ENCODE results near the gene SPTBN5. TPM values are rescaled to one million over a fixed set of nuclear protein-coding genes. Genes with fewer than 3 reads are reported as not detected.

Gene SPTBN5
- total RNA-seq, 4 donors from 2014 or later: 0.17 to 1.2 (median 0.68) TPM

DNA sequence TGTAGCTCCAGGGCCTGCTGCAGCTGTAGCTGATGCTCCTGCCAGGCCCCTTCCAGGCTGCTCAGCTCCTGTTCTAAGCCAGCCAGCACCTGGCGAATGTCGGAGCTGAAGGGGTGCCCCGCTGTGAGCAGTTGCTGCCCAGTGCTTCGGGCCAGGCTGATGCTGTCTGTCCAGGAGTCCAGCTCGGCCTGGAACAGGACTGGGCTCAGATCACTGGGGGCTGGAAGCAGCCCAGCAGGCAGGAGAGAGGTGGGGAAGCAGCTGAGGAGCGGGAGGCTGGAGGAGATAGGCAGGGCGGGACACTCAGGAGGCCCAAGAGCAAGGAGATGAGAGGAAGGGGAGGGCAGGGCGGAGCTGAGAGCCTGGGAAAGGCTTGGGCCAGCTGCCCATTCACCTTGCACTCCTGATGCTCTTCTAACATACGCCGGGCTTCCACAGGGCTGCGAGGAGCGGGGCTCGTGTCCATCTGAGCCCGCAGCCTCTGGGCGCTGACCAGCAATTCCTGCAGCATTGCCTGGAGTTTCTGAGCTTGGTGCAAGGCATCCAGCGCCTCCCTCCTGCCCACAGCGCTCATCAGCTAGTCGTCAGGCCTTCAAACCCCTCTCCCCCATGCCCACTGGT is 32.0 kb downstream of the SPTBN5 start:
- H3K27ac ChIP-seq (replicated peaks in 1 of 4): no peak overlapping the region
- H3K36me3 ChIP-seq: no peaks in the 10 kb centered on the region
- H3K4me3 ChIP-seq: no peak overlapping the region
- TF ChIP-seq, protein P1, sequence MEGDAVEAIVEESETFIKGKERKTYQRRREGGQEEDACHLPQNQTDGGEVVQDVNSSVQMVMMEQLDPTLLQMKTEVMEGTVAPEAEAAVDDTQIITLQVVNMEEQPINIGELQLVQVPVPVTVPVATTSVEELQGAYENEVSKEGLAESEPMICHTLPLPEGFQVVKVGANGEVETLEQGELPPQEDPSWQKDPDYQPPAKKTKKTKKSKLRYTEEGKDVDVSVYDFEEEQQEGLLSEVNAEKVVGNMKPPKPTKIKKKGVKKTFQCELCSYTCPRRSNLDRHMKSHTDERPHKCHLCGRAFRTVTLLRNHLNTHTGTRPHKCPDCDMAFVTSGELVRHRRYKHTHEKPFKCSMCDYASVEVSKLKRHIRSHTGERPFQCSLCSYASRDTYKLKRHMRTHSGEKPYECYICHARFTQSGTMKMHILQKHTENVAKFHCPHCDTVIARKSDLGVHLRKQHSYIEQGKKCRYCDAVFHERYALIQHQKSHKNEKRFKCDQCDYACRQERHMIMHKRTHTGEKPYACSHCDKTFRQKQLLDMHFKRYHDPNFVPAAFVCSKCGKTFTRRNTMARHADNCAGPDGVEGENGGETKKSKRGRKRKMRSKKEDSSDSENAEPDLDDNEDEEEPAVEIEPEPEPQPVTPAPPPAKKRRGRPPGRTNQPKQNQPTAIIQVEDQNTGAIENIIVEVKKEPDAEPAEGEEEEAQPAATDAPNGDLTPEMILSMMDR (IDR thresholded peaks at IDR 0.05): no peak
- TF ChIP-seq POLR2AphosphoS5 (IDR thresholded peaks at IDR 0.05) (no peak), EP300 (IDR thresholded peaks at IDR 0.05) (no peak), POLR2A (IDR thresholded peaks at IDR 0.05; ENCODE audit: low read depth) (no peak)
- no peaks in the 10 kb centered on the region for H3K9me3 ChIP-seq
- 93% methylated on average over 15 of the region's 18 CpGs for WGBS
- peaks cover 0 to 24% (median 0%) of the 10 kb centered on the region in 4 donors for H3K27me3 ChIP-seq
- no peaks in the 10 kb centered on the region for H3K4me1 ChIP-seq
- intact Hi-C loops (cut with DNase I): no loop called here
- no peak for DNase-seq (ENCODE audit: extremely low spot score)

DNA sequence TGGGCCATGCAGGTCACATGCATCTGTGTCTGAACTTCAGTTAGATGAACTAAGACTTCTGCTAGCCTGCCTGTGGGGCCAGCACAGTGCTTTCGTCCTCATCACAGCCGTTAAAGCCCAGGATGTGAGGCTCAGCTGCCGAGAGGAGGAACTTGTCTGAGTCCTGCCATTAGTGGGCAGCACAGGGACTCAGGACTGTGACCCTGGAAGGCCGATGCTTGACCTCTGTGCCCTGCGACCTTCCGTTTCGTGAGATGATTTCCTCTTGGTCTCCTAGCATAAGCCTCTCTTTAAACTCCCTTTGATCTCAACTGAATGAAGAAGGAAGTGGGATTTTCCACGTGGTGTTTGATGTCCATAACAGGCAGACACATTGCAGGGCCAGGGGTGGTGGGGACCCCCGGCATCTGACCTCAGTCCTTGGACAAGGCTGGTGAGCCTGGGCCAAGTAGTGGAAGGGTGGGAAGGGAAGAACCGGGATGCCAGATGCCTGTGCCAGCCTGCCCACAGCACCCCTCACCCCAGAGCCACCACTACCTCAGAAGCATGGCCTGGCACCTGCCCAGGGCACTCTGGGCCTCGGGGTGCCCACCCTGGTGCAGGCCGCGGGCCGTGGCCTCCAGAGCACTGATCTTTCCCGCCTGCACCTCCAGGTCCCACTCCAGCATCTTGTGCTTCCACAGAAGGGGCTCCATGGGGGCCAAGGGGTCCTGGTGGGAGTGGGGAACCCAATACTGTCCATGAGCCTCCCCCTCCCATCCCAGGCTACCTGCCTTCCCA is 33.6 kb downstream of the SPTBN5 start:
- H3K4me1 ChIP-seq: no peaks in the 10 kb centered on the region
- H3K36me3 ChIP-seq: no peaks in the 10 kb centered on the region
- no peak overlapping the region for H3K27ac ChIP-seq (replicated peaks in 1 of 4)
- no peak for TF ChIP-seq POLR2A (IDR thresholded peaks at IDR 0.05; ENCODE audit: low read depth)
- TF ChIP-seq EP300 (IDR thresholded peaks at IDR 0.05): no peak
- TF ChIP-seq, protein P1 (IDR thresholded peaks at IDR 0.05): no peak
- TF ChIP-seq POLR2AphosphoS5 (IDR thresholded peaks at IDR 0.05): no peak
- 54% methylated on average over 10 of the region's 15 CpGs for WGBS
- intact Hi-C loops (cut with DNase I): no loop called here
- no peak overlapping the region for H3K4me3 ChIP-seq
- H3K27me3 ChIP-seq: peaks cover 0 to 38% (median 6%) of the 10 kb centered on the region in 4 donors
- no peaks in the 10 kb centered on the region for H3K9me3 ChIP-seq
- no peak for DNase-seq (ENCODE audit: extremely low spot score)

DNA sequence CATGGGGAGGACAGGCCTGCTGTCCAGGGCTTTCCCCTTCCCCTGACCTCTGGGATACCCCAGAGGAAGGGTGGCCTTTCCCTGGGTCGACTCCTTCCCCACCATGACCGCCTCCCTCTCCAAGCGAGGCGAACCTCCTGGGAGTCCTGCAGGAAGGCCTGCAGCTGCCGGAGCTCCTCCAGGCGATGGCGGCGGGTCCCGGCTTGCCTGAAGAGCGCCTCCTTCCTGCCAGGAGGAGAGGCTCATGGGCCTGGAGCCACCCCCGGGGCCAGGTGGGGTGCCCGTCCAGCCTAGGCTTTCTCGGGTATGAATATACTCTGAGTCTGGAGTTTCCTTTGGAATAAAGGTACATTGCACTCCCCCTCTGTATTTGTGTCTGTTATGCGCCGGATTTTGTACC is 35.1 kb downstream of the SPTBN5 start:
- TF ChIP-seq, protein P1 (IDR thresholded peaks at IDR 0.05): no peak
- TF ChIP-seq POLR2A (IDR thresholded peaks at IDR 0.05; ENCODE audit: low read depth) (no peak), EP300 (IDR thresholded peaks at IDR 0.05) (no peak), POLR2AphosphoS5 (IDR thresholded peaks at IDR 0.05) (no peak)
- Histone ChIP-seq H3K27ac (replicated peaks in 1 of 4) (no peak overlapping the region), H3K36me3 (no peaks in the 10 kb centered on the region), H3K9me3 (no peaks in the 10 kb centered on the region), H3K27me3 (peaks cover 0 to 53% (median 8%) of the 10 kb centered on the region in 4 donors), H3K4me1 (no peaks in the 10 kb centered on the region), H3K4me3 (no peak overlapping the region)
- intact Hi-C loops (cut with DNase I): no loop called here
- no peak for DNase-seq (ENCODE audit: extremely low spot score)
- whole genome bisulfite sequencing: 95% methylated on average over 13 of the region's 15 CpGs

DNA sequence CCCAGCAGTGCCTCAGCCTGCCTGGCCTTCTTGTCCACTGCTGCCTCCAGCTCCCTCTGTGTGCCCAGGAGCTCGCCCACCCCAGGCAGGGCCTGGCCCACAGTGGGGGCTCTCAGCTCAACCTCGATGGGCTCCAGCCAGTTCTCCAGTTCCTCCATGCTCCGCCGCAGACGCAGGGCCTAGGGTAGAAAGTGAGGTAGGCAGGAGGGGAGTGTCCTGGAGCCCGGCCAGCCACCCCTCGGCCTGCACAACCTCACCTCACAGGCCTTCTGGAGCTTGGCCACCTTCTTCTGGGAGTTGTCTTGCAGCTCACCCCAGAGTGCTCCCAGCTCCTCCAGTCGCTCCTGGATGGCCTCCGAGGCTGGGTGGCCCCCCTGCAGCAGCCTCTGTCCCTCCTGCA is 36.5 kb downstream of the SPTBN5 start:
- Histone ChIP-seq H3K4me3 (no peak overlapping the region), H3K36me3 (no peaks in the 10 kb centered on the region), H3K4me1 (no peaks in the 10 kb centered on the region), H3K9me3 (no peaks in the 10 kb centered on the region), H3K27ac (replicated peaks in 1 of 4) (no peak overlapping the region), H3K27me3 (peaks cover 0 to 67% (median 13%) of the 10 kb centered on the region in 4 donors)
- TF ChIP-seq, protein P1 (IDR thresholded peaks at IDR 0.05): no peak
- TF ChIP-seq POLR2A (IDR thresholded peaks at IDR 0.05; ENCODE audit: low read depth) (no peak), POLR2AphosphoS5 (IDR thresholded peaks at IDR 0.05) (no peak), EP300 (IDR thresholded peaks at IDR 0.05) (no peak)
- DNase-seq (ENCODE audit: extremely low spot score): no peak
- intact Hi-C loops (cut with DNase I): no loop called here
- WGBS: 60% methylated on average over 1 of the region's 9 CpGs

Data from esophagus muscularis mucosa (tissue), 4 donors.